HCT116 (cell line): ENCODE results near the gene SNTN. TPM values are rescaled to one million over a fixed set of nuclear protein-coding genes. Genes with fewer than 3 reads are reported as not detected.

Source experiments
- ATAC-seq: fragments of 200-7000 bp; cut with Tn5 transposase; 2 replicates; pipeline ENCODE4 v1.9.1; 2020; ENCODE audit warnings: mild to moderate bottlenecking, moderate library complexity
- BruUV-seq: library from RNA; stranded (reverse); fragments of 400-500 nt; replicated peaks from 2 replicates; lab custom pipeline; 2021; lab: Mats Ljungman, UMichigan
- CTCF ChIA-PET: fragments of 300-600 bp; sonication (Branson Sonifier 250); formaldehyde crosslinking; loops from one replicate; lab custom pipeline; 2021; ENCODE audit warnings: antibody characterized with exemption; lab: Charles Lee
- POLR2A ChIA-PET: fragments of 300-600, 350-600 bp; sonication (Branson Sonifier 250); formaldehyde crosslinking; loops from one replicate; lab custom pipeline; 2021; ENCODE audit warnings: antibody characterized with exemption; lab: Charles Lee
- RAD21 ChIA-PET, 2 experiments: fragments of 300-600 bp; sonication (Branson Sonifier 250); formaldehyde crosslinking; loops; one replicate each; lab custom pipeline; 2023; ENCODE audit warnings: low total read pairs in 2 of 2; ENCODE audit not compliant: uncharacterized antibody in 2 of 2, unreplicated experiment in 2 of 2, low non-redundant PET in 1 of 2; lab: Charles Lee
- DNase-seq: peaks from one replicate; pipeline ENCODE4 v3.0.0-alpha.2; 2010; ENCODE audit warnings: low read depth, low spot score
- H2AFZ ChIP-seq: fragments of 200-600 bp; shearing (Covaris generic), sonication (generic); 2 replicates; pipeline ENCODE4 v1.6.1; 2017; ENCODE audit warnings: low read depth, mixed run types, mixed read lengths, antibody characterized with exemption, low read length; ENCODE audit not compliant: poor library complexity, severe bottlenecking
- H3K27ac ChIP-seq: 2 replicates; pipeline ENCODE4 v1.5.1; 2012; ENCODE audit warnings: low read depth, low read length
- H3K27me3 ChIP-seq: fragments of 200-600 bp; sonication (generic); 2 replicates; pipeline ENCODE4 v1.6.1; 2016; ENCODE audit warnings: mixed run types, low read length, mixed read lengths; ENCODE audit not compliant: insufficient read depth
- H3K36me3 ChIP-seq, 2 experiments: fragments of 200-500 bp in 1 of 2; fragments of 200-600 bp in 1 of 2; sonication (Bioruptor generic) in 1 of 2; sonication (generic) in 1 of 2; 2 replicates each; pipeline versions ENCODE4 v1.5.1 to v1.6.1; 2014 to 2016; ENCODE audit warnings: low read length in 2 of 2, inconsistent platforms in 1 of 2, mixed read lengths in 1 of 2, mixed run types in 1 of 2; ENCODE audit not compliant: insufficient read depth in 2 of 2, control insufficient read depth in 1 of 2
- H3K4me1 ChIP-seq, 2 experiments: fragments of 200-600 bp in 1 of 2; sonication (generic) in 1 of 2; 2 replicates each; pipeline versions ENCODE4 v1.5.1 to v1.6.1; 2012 to 2017; ENCODE audit warnings: low read length in 2 of 2, inconsistent platforms in 1 of 2, mild to moderate bottlenecking in 1 of 2, mixed read lengths in 1 of 2, mixed run types in 1 of 2, moderate library complexity in 1 of 2; ENCODE audit not compliant: insufficient read depth in 2 of 2, control insufficient read depth in 1 of 2
- H3K4me2 ChIP-seq: fragments of 200-600 bp; sonication (generic); 2 replicates; pipeline ENCODE4 v1.6.1; 2017; ENCODE audit warnings: mixed run types, low read length, mixed read lengths
- H3K4me3 ChIP-seq, 2 experiments: fragments of 200-600 bp in 1 of 2; sonication (generic) in 1 of 2; replicated peaks in 1 of 2; 2 replicates each; pipeline ENCODE4 v1.5.1; 2011 to 2016; ENCODE audit warnings: low read length in 2 of 2, control low read depth in 1 of 2, low read depth in 1 of 2, mild to moderate bottlenecking in 1 of 2, mixed read lengths in 1 of 2, mixed run types in 1 of 2
- H3K79me2 ChIP-seq: fragments of 200-600 bp; sonication (generic); 2 replicates; pipeline ENCODE4 v1.6.1; 2017; ENCODE audit warnings: mild to moderate bottlenecking, mixed run types, low read length, moderate library complexity, mixed read lengths; ENCODE audit not compliant: insufficient read depth
- H3K9ac ChIP-seq: fragments of 200-600 bp; sonication (generic); 2 replicates; pipeline ENCODE4 v1.6.1; 2016; ENCODE audit warnings: low read length, mixed read lengths
- H3K9me2 ChIP-seq: fragments of 200-600 bp; sonication (generic), shearing (Covaris generic); 2 replicates; pipeline ENCODE4 v1.6.1; 2017; ENCODE audit warnings: mixed run types, mild to moderate bottlenecking, moderate library complexity; ENCODE audit not compliant: insufficient read depth
- H3K9me3 ChIP-seq, 2 experiments: fragments of 200-500 bp in 1 of 2; fragments of 200-600 bp in 1 of 2; sonication (Bioruptor generic) in 1 of 2; sonication (generic) in 1 of 2; 2 replicates each; pipeline ENCODE4 v1.6.1; 2014 to 2017; ENCODE audit warnings: low read length in 2 of 2, mixed read lengths in 2 of 2, inconsistent platforms in 1 of 2, low read depth in 1 of 2, mild to moderate bottlenecking in 1 of 2, mixed run types in 1 of 2, moderate library complexity in 1 of 2; ENCODE audit not compliant: control insufficient read depth in 1 of 2, insufficient read depth in 1 of 2
- H4K20me1 ChIP-seq: fragments of 200-600 bp; sonication (generic), shearing (Covaris generic); 2 replicates; pipeline ENCODE4 v1.6.1; 2017; ENCODE audit warnings: mixed run types, mild to moderate bottlenecking, moderate library complexity; ENCODE audit not compliant: insufficient read depth
- CTCF ChIP-seq, 3 experiments: fragments of 200-600 bp in 1 of 3; sonication (generic) in 1 of 3; IDR thresholded peaks in 2 of 3; conservative IDR thresholded peaks in 1 of 3; 2 replicates each; pipeline ENCODE4 v1.5.1; 2012 to 2017; ENCODE audit warnings: low read depth in 2 of 3, low read length in 2 of 3, antibody characterized with exemption in 1 of 3, borderline replicate concordance in 1 of 3, control low read depth in 1 of 3, mild to moderate bottlenecking in 1 of 3, mixed read lengths in 1 of 3, mixed run types in 1 of 3, moderate library complexity in 1 of 3; ENCODE audit not compliant: insufficient read depth in 1 of 3
- FOSL1 ChIP-seq: IDR thresholded peaks from 2 replicates; pipeline ENCODE4 v1.6.1; 2012; ENCODE audit warnings: low read depth
- JUND ChIP-seq: IDR thresholded peaks from 2 replicates; pipeline ENCODE4 v1.6.1; 2012
- SIN3A ChIP-seq: IDR thresholded peaks from 2 replicates; pipeline ENCODE4 v1.6.1; 2012; ENCODE audit warnings: low read depth
- TCF7L2 ChIP-seq: IDR thresholded peaks from 2 replicates; pipeline ENCODE4 v1.7.0; 2011; ENCODE audit warnings: borderline replicate concordance, inconsistent platforms; ENCODE audit not compliant: insufficient read depth, insufficient read length; ENCODE audit errors: extremely low read depth
- ZBTB33 ChIP-seq: IDR thresholded peaks from 2 replicates; pipeline ENCODE4 v1.6.1; 2011; ENCODE audit warnings: mild to moderate bottlenecking, low read length, moderate library complexity; ENCODE audit not compliant: insufficient replicate concordance; ENCODE audit errors: extremely low read depth
- ZFX ChIP-seq: fragments of 450-650 bp; IDR thresholded peaks from 2 replicates; pipeline ENCODE4 v1.6.1; 2017
- intact Hi-C: fragments of 100-400 bp; cut with micrococcal nuclease; formaldehyde crosslinking; loops from 2 replicates; pipeline ENCODE4 v1.10.0; 2022
- total RNA-seq: library from RNA; stranded (reverse); gene quantifications from one replicate; pipeline ENCODE4 v1.2.1, GENCODE V29; 2021; ENCODE audit not compliant: unreplicated experiment

SNTN gene
- total RNA-seq, 1 experiment from 2014 or later = not detected

- Histone ChIP-seq H3K36me3 (no peaks in the 10 kb centered on the region), H3K4me3 (no peak overlapping the region), H3K9me2 (no peaks in the 10 kb centered on the region), H3K79me2 (no peaks in the 10 kb centered on the region), H3K9ac (no peak overlapping the region), H2AFZ (no peak overlapping the region), H3K9me3 (no peaks in the 10 kb centered on the region), H3K27ac (no peak overlapping the region), H3K4me2 (no peak overlapping the region), H3K27me3 (peaks cover 11% of the 10 kb centered on the region), H4K20me1 (no peaks in the 10 kb centered on the region), H3K4me1 (no peaks in the 10 kb centered on the region)
- ChIA-PET POLR2A (no interaction called here), CTCF (no interaction called here), RAD21 (no interaction called here)
- ATAC-seq (no peak), DNase-seq (no peak)
- intact Hi-C loops = no loop called here
- no TSS peak for BruUV-seq
- TF ChIP-seq ZBTB33 = no peak
- no peak for TF ChIP-seq ZFX
- TF ChIP-seq TCF7L2 = no peak
- TF ChIP-seq CTCF (IDR thresholded peaks at IDR 0.05 in 2 of 3, conservative IDR thresholded peaks at IDR 0.05 in 1 of 3; ENCODE audit: borderline replicate concordance in 1 of 3, insufficient read depth in 1 of 3, low read depth in 2 of 3, low read length in 2 of 3) = no peak
- TF ChIP-seq SIN3A = no peak
- no peak for TF ChIP-seq JUND
- TF ChIP-seq FOSL1 = no peak
These were observed 41.1 kb upstream of the SNTN start for GRCh38 chr3:63611382-63611781.
